Measurements from ENCODE around the gene PWWP2A.

GRCh38 chr5:160049099-160049498 lies 70.2 kb downstream of the PWWP2A start:
- no peak for TF ChIP-seq CTCF (IDR thresholded peaks at IDR 0.05)
- no peak for TF ChIP-seq NFE2L1 (CRISPR knock-in tag; IDR thresholded peaks at IDR 0.05)

Data from WTC11 (cell line).